WTC11 (cell line): Measurements from ENCODE around the gene PHKA2. TPM values are rescaled to one million over a fixed set of nuclear protein-coding genes. Genes with fewer than 3 reads are reported as not detected.

Source experiments
- ATAC-seq: fragments of 200-7000 bp; cut with Tn5 transposase; 2 replicates; pipeline ENCODE4 v1.10.0; 2021; ENCODE audit warnings: mild to moderate bottlenecking, moderate library complexity
- CTCF ChIA-PET: fragments of 300-600 bp; sonication (Branson Sonifier 250); formaldehyde crosslinking; loops from one replicate; lab custom pipeline; 2021; ENCODE audit warnings: antibody characterized with exemption; lab: Charles Lee
- POLR2A ChIA-PET: fragments of 350-600 bp; sonication (Branson Sonifier 250); formaldehyde crosslinking; loops from one replicate; lab custom pipeline; 2021; ENCODE audit warnings: antibody characterized with exemption; lab: Charles Lee
- DNase-seq: peaks from one replicate; pipeline ENCODE4 v3.0.0; 2021; ENCODE audit warnings: low spot score
- H3K27ac Mint-ChIP-seq: 2 replicates; pipeline ENCODE4 v1.8.0; 2021; ENCODE audit warnings: mixed read lengths
- H3K27me3 Mint-ChIP-seq: 2 replicates; pipeline ENCODE4 v1.8.0; 2021; ENCODE audit warnings: low read depth, mild to moderate bottlenecking, moderate library complexity, mixed read lengths
- H3K36me3 Mint-ChIP-seq: 2 replicates; pipeline ENCODE4 v1.8.0; 2021; ENCODE audit warnings: mixed read lengths
- H3K4me1 Mint-ChIP-seq: 2 replicates; pipeline ENCODE4 v1.8.0; 2022; ENCODE audit warnings: mixed read lengths
- H3K4me3 Mint-ChIP-seq: 2 replicates; pipeline ENCODE4 v1.8.0; 2021; ENCODE audit warnings: mild to moderate bottlenecking, moderate library complexity, mixed read lengths
- H3K9me3 Mint-ChIP-seq: 2 replicates; pipeline ENCODE4 v1.8.0; 2021; ENCODE audit warnings: mixed read lengths
- FOXP1 ChIP-seq: sonication (generic); formaldehyde crosslinking; IDR thresholded peaks from 2 replicates; pipeline ENCODE4 v1.8.0; 2022; ENCODE audit warnings: missing genetic modification reagents, mild to moderate bottlenecking, moderate library complexity, borderline replicate concordance
- HMGA2 ChIP-seq: fragments of 250-450 bp; sonication (Bioruptor Pico); IDR thresholded peaks from 2 replicates; pipeline ENCODE4 v1.4.0; 2021; ENCODE audit warnings: mild to moderate bottlenecking, moderate library complexity
- JAZF1 ChIP-seq: fragments of 250-450 bp; sonication (Bioruptor Pico); IDR thresholded peaks from 2 replicates; pipeline ENCODE4 v1.9.0; 2021; ENCODE audit warnings: moderate library complexity, mild to moderate bottlenecking, inconsistent platforms
- NR1H2 ChIP-seq: sonication (generic); formaldehyde crosslinking; IDR thresholded peaks from 2 replicates; pipeline ENCODE4 v1.9.0; 2021; ENCODE audit warnings: mild to moderate bottlenecking, moderate library complexity, missing genetic modification reagents
- TCF7 ChIP-seq: sonication (generic); formaldehyde crosslinking; IDR thresholded peaks from 2 replicates; pipeline ENCODE4 v1.8.0; 2022; ENCODE audit warnings: mild to moderate bottlenecking, low read depth, missing genetic modification reagents, moderate library complexity
- TEAD1 ChIP-seq: sonication (generic); formaldehyde crosslinking; IDR thresholded peaks from 2 replicates; pipeline ENCODE4 v1.8.0; 2022; ENCODE audit warnings: mild to moderate bottlenecking, missing genetic modification reagents
- ZBTB21 ChIP-seq: sonication (generic); formaldehyde crosslinking; IDR thresholded peaks from 2 replicates; pipeline ENCODE4 v1.8.1; 2023; ENCODE audit warnings: mild to moderate bottlenecking, missing genetic modification reagents, borderline replicate concordance
- ZNF416 ChIP-seq: fragments of 250-450 bp; sonication (Bioruptor Pico); IDR thresholded peaks from 2 replicates; pipeline ENCODE4 v1.9.0; 2021; ENCODE audit warnings: mild to moderate bottlenecking, inconsistent platforms
- total RNA-seq: library from RNA; stranded (reverse); gene quantifications from 3 replicates; pipeline ENCODE4 v1.2.3, GENCODE V29; 2021
- TF ChIP-seq, protein P1 (sequence below): sonication (generic); formaldehyde crosslinking; conservative IDR thresholded peaks from 2 replicates; pipeline ENCODE4 v1.8.1; 2022; ENCODE audit warnings: mild to moderate bottlenecking, missing genetic modification reagents
- TF ChIP-seq, protein P2 (sequence below): fragments of 250-450 bp; sonication (Bioruptor Pico); IDR thresholded peaks from 2 replicates; pipeline ENCODE4 v1.9.0; 2021; ENCODE audit warnings: mild to moderate bottlenecking, borderline replicate concordance
- TF ChIP-seq, protein P3 (sequence below): sonication (generic); formaldehyde crosslinking; IDR thresholded peaks from 2 replicates; pipeline ENCODE4 v1.8.0; 2022; ENCODE audit warnings: mild to moderate bottlenecking, missing genetic modification reagents
- TF ChIP-seq, protein P4 (sequence below): sonication (generic); formaldehyde crosslinking; IDR thresholded peaks from 2 replicates; pipeline ENCODE4 v1.8.0; 2022; ENCODE audit warnings: missing genetic modification reagents
- TF ChIP-seq, protein P5 (sequence below): fragments of 250-450 bp; sonication (Bioruptor Pico); IDR thresholded peaks from 2 replicates; pipeline ENCODE4 v1.8.0; 2021; ENCODE audit warnings: mild to moderate bottlenecking

The PHKA2 gene
- total RNA-seq, 1 experiment from 2014 or later, result 23.8 TPM

DNA sequence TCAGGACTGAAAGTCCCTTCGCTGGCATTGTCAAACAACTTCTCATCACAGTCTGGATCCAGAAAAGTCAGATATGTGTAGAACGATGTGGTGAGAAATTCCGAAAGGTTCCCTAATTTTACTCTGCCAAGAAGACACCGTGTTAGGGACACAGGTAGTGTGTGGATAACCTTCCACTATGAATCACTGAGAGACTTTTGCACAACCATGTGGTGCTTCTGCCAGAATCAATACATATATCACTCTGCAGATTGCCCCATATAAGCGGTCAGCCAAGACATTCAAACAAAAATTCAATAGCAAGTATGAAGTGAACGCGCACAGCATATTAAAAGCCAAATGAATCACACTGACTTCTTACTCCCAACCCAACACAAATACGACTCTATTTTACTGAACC lies 63.8 kb downstream of the PHKA2 start:
- no peak for ATAC-seq
- Mint-ChIP-seq H3K36me3 (peaks cover 28% of the 10 kb centered on the region), H3K27me3 (no peaks in the 10 kb centered on the region), H3K4me3 (no peak overlapping the region), H3K27ac (no peak overlapping the region), H3K9me3 (no peaks in the 10 kb centered on the region), H3K4me1 (no peaks in the 10 kb centered on the region)
- DNase-seq, result no peak
- ChIA-PET CTCF (no interaction called here), POLR2A (no interaction called here)
- TF ChIP-seq, protein P1, sequence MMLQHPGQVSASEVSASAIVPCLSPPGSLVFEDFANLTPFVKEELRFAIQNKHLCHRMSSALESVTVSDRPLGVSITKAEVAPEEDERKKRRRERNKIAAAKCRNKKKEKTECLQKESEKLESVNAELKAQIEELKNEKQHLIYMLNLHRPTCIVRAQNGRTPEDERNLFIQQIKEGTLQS (CRISPR knock-in tag), result no peak
- TF ChIP-seq ZBTB21 (no peak), FOXP1 (no peak), TEAD1 (CRISPR knock-in tag) (no peak), TCF7 (no peak)
- TF ChIP-seq, protein P2, sequence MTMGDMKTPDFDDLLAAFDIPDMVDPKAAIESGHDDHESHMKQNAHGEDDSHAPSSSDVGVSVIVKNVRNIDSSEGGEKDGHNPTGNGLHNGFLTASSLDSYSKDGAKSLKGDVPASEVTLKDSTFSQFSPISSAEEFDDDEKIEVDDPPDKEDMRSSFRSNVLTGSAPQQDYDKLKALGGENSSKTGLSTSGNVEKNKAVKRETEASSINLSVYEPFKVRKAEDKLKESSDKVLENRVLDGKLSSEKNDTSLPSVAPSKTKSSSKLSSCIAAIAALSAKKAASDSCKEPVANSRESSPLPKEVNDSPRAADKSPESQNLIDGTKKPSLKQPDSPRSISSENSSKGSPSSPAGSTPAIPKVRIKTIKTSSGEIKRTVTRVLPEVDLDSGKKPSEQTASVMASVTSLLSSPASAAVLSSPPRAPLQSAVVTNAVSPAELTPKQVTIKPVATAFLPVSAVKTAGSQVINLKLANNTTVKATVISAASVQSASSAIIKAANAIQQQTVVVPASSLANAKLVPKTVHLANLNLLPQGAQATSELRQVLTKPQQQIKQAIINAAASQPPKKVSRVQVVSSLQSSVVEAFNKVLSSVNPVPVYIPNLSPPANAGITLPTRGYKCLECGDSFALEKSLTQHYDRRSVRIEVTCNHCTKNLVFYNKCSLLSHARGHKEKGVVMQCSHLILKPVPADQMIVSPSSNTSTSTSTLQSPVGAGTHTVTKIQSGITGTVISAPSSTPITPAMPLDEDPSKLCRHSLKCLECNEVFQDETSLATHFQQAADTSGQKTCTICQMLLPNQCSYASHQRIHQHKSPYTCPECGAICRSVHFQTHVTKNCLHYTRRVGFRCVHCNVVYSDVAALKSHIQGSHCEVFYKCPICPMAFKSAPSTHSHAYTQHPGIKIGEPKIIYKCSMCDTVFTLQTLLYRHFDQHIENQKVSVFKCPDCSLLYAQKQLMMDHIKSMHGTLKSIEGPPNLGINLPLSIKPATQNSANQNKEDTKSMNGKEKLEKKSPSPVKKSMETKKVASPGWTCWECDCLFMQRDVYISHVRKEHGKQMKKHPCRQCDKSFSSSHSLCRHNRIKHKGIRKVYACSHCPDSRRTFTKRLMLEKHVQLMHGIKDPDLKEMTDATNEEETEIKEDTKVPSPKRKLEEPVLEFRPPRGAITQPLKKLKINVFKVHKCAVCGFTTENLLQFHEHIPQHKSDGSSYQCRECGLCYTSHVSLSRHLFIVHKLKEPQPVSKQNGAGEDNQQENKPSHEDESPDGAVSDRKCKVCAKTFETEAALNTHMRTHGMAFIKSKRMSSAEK (CRISPR knock-in tag), result no peak

DNA sequence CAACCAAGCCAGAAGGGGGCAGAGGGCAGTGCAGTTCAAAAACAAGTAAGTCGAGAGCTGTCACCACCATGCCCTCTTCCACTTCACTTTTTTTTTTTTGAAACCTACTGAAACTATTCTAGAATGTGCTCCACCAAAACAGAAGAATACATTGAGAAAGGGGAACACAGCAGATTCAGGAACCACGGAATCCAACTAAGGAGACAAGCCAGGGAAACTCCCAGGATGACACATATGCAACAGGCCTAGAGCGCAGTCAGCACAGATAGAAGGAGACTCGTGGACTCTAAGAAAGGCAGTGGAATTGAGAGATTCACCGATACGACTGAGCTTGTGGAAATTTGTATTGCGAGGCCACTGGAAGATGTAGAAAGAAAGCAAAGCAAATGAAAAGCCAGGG lies 66.1 kb downstream of the PHKA2 start:
- CTCF ChIA-PET, result no interaction called here
- POLR2A ChIA-PET, result no interaction called here
- H3K4me1 Mint-ChIP-seq, result no peaks in the 10 kb centered on the region
- no peak for TF ChIP-seq ZNF416 (CRISPR knock-in tag)
- TF ChIP-seq NR1H2 (CRISPR knock-in tag), result no peak
- TF ChIP-seq, protein P2 (CRISPR knock-in tag), result no peak
- no peak for TF ChIP-seq HMGA2
- TF ChIP-seq JAZF1 (CRISPR knock-in tag), result no peak
- TF ChIP-seq, protein P3, sequence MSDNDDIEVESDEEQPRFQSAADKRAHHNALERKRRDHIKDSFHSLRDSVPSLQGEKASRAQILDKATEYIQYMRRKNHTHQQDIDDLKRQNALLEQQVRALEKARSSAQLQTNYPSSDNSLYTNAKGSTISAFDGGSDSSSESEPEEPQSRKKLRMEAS (CRISPR knock-in tag), result no peak
- TF ChIP-seq, protein P4, sequence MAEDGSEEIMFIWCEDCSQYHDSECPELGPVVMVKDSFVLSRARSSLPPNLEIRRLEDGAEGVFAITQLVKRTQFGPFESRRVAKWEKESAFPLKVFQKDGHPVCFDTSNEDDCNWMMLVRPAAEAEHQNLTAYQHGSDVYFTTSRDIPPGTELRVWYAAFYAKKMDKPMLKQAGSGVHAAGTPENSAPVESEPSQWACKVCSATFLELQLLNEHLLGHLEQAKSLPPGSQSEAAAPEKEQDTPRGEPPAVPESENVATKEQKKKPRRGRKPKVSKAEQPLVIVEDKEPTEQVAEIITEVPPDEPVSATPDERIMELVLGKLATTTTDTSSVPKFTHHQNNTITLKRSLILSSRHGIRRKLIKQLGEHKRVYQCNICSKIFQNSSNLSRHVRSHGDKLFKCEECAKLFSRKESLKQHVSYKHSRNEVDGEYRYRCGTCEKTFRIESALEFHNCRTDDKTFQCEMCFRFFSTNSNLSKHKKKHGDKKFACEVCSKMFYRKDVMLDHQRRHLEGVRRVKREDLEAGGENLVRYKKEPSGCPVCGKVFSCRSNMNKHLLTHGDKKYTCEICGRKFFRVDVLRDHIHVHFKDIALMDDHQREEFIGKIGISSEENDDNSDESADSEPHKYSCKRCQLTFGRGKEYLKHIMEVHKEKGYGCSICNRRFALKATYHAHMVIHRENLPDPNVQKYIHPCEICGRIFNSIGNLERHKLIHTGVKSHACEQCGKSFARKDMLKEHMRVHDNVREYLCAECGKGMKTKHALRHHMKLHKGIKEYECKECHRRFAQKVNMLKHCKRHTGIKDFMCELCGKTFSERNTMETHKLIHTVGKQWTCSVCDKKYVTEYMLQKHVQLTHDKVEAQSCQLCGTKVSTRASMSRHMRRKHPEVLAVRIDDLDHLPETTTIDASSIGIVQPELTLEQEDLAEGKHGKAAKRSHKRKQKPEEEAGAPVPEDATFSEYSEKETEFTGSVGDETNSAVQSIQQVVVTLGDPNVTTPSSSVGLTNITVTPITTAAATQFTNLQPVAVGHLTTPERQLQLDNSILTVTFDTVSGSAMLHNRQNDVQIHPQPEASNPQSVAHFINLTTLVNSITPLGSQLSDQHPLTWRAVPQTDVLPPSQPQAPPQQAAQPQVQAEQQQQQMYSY (CRISPR knock-in tag), result no peak
- TF ChIP-seq, protein P5, sequence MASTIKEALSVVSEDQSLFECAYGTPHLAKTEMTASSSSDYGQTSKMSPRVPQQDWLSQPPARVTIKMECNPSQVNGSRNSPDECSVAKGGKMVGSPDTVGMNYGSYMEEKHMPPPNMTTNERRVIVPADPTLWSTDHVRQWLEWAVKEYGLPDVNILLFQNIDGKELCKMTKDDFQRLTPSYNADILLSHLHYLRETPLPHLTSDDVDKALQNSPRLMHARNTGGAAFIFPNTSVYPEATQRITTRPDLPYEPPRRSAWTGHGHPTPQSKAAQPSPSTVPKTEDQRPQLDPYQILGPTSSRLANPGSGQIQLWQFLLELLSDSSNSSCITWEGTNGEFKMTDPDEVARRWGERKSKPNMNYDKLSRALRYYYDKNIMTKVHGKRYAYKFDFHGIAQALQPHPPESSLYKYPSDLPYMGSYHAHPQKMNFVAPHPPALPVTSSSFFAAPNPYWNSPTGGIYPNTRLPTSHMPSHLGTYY (CRISPR knock-in tag), result no peak
- ATAC-seq, result no peak
- H3K27ac Mint-ChIP-seq, result no peak overlapping the region
- H3K27me3 Mint-ChIP-seq, result no peaks in the 10 kb centered on the region
- H3K36me3 Mint-ChIP-seq, result peaks cover 30% of the 10 kb centered on the region
- DNase-seq, result no peak
- H3K9me3 Mint-ChIP-seq, result no peaks in the 10 kb centered on the region
- no peak overlapping the region for H3K4me3 Mint-ChIP-seq
